T-helper 2 cell treated with Interferon-gamma antibody and Interleukin-4, amounts not matched to agents 100 ng/mL and 5 ng/mL, for 36 hours (primary cell): ENCODE measurements around the gene IL21. TPM values are rescaled to one million over a fixed set of nuclear protein-coding genes. Genes with fewer than 3 reads are reported as not detected.

Experiments used
- intact Hi-C: fragments of 100-400 bp; cut with micrococcal nuclease; formaldehyde crosslinking; loops from one replicate; pipeline ENCODE4 v1.15.1; 2023
- total RNA-seq: library from RNA; stranded (reverse); gene quantifications from 2 replicates; pipeline ENCODE4 v1.2.3, GENCODE V29; 2022

IL21 gene
- total RNA-seq: 0.50 and 0.66 TPM in 2 replicates

DNA sequence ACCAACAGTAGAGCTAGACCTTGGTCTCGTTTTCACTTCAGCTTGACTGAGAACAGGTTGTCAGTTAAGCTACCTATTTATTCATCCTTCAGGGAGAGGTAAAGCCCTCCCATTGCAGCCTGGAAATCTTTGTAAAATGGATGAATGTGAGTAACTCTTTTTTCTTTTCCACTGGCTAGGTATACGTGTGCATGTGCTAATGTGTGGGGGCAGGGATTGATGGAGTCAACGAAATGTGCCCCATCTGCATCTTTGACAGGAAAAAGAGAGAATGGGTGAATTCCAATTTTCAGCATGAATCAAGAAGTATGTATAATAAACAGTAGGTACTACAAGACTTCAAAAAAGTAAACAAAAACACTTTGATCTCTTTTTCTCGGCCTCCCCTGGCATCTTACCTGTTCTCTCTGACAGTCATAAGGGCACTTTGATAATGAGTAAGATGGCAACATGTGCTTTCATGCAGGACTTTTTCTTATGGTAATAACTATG, at the start of gene IL21:
TSS of gene IL21 (minus strand) at position 51 of the 492 bp plus-strand sequence. CDS start 55 bp downstream, outside the sequence.
- intact Hi-C loops: no loop called here

DNA sequence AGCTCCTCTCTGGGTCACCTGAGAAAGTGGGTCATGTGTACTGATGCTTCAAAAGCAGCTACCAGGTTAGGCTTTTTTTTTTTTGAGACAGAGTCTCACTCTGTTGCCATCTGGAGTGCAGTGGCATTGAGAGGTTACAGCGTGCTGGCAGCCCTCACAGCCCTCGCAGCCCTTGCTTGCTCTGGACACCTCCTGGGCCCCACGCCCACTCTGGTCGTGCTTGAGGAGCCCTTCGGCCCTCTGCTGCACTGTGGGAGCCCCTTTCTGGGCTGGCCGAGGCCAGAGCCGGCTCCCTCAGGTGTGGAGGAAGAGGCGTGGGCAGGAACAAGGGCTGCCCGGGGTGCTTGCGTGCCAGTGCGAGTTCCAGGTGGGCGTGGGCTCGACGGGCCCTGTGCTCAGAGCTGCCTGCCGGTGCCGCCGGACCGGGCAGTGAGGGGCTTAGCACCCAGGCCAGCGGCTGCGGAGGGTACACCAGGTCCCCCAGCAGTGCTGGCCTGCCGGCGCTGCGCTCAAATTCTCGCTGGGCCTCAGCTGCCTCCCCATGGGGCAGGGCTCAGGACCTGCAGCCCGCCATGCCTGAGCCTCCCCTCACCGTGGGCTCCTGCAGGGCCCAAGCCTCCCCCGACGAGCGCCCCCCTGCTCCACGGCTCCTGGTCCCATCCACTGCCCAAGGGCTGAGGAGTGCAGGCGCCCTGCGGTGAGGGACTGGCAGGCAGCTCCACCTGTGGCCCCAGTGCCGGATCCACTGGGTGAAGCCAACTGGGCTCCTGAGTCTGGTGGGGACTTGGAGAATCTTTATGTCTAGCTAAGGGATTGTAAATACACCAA, 49.3 kb upstream of the IL21 start:
- intact Hi-C loops: loop anchor here (5.0 kb wide), 1 partner anchor 32 kb away; no protein-coding TSS in a partner anchor

GRCh38 chr4:122668241-122668640, 47.4 kb upstream of the IL21 start:
- intact Hi-C loops: loop anchor here (5.0 kb wide), 1 partner anchor 34 kb away; no protein-coding TSS in a partner anchor

DNA sequence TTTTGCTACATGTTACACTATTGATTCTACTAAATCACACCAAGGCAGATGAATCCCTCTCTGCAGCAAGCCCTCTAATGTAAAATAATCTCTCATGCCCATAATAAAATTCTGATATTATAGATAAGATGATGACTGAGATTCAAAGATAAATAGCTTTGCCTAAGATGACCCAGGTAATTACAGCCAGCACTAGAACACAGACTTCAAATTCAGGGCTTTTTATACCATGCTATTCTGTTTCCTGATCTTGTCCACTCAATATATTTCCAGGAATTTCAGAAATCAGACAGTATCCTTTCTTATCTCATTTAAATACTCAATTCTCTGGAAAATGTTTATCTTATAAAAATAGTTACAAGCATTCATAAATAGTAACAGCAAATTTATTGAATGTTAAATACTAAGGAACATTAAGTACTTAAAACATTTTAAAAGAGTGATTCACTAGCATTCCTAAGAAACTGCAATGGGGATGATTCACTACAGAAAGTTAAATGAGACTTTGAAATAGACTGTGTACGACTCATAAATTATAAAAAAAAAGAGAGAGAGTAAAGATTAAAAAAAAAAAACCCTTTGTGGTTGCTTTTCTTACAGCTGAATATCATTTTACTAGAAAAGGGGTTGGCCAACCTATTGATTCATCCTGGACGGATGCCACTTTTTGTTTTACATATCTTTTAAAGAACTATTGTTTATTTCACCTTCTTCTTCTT, 45.8 kb upstream of the IL21 start:
- intact Hi-C loops: loop anchor here (1.0 to 5.0 kb wide), 3 partner anchors 8 to 36 kb away; no protein-coding TSS in a partner anchor

- intact Hi-C loops: loop anchor here (5.0 kb wide), 1 partner anchor 37 kb away; no protein-coding TSS in a partner anchor
Observed at GRCh38 chr4:122665161-122665929, 44.5 kb upstream of the IL21 start.

- intact Hi-C loops: loop anchor here (5.0 kb wide), 1 partner anchor 53 kb away; no protein-coding TSS in a partner anchor
Observed at GRCh38 chr4:122663814-122664610, 43.1 kb upstream of the IL21 start.

DNA sequence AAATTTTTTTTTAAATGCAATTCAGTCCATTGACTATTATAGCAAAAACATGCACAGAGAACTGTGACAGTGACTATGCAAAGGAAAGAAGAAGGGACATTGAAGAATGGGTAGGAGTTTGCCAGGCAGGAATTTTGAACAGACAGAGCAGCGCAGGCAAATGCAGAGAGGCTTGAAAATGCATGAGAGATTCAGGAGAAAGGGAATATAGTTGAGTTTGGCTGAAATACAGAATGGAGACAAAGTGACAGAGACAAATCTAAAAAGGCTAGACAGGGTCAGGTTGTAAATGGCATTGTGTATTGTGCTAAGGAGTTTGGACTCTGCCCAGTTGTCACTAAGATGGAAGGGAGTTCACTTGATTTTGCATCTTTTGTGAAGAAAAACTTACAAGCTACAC, 42.4 kb upstream of the IL21 start:
- intact Hi-C loops: loop anchor here (5.0 kb wide), 1 partner anchor 54 kb away; no protein-coding TSS in a partner anchor

- intact Hi-C loops: loop anchor here (5.0 kb wide), 1 partner anchor 55 kb away; no protein-coding TSS in a partner anchor
Observed at GRCh38 chr4:122662701-122663100, 41.8 kb upstream of the IL21 start.

DNA sequence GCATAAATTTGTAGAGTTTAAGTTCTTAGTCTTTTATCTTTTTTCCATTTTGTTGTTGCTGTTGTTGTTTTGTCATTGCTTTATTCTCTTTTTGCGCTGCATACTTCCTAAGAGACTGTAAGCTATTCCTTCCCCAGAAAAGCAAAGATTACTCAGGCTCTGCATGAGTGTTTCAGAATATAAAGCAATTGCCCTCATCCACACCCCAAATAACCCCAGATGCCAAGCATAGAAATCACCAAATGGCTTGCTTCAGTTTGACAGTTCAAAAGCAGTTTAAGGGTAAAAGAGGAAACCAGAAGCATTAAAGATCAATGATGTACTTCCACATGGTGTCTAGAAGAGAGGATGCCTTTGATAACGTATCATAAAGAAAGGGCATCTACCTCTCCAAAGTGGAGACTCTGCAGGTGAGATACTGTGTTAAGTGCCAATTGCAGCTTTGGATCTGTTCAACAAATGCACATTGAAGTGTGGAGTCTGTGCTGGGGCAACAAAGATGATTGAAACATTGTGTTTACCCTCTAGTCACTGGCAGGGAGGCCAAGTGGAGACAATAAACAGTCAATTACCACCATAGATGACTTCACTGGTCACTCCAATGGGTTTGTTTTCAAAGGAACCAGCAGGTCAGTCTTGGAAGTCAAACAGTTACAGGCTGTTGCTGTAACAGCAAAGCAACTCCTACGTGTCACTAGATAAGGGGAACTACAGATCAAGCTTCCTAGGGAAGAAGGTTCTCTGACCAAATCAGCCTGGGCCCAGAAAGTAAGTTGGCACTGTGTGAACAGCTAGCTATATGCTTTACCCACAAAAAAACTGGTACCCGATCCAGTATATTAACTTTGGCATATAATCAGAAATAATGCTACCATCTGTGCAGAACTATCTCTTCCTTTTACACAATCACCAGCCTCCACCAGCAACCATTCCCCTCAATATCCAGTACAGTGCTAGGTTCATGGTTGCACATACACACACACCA, 40.6 kb upstream of the IL21 start:
- intact Hi-C loops: loop anchor here (5.0 kb wide), 1 partner anchor 56 kb away; no protein-coding TSS in a partner anchor

DNA sequence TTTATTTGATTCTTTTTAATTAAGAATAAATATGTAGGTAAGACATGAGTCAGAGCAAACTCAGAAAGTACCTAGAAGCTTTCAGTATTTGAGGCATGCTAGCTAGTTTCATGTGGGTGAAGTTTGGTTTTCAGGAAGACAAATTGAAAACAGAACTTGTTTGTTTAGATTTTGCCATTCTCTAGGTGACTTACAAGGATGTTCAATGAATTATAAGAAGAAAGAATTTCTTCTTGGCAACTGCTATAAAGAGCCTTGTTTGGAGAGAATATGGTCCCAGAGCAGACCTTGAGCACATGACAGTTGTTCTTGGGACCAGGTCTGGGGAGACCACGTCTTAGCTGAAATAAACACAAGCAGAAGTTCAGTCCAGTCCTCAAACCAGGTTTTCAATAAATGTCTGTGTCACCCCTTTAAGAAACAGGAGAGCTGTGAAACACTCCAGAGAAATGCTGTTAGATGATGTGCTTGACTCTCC, 38.0 kb upstream of the IL21 start:
- intact Hi-C loops: loop anchor here (5.0 kb wide), 1 partner anchor 82 kb away; no protein-coding TSS in a partner anchor

- intact Hi-C loops: loop anchor here (5.0 kb wide), 1 partner anchor 81 kb away; no protein-coding TSS in a partner anchor
Observed at GRCh38 chr4:122658377-122658776, 37.5 kb upstream of the IL21 start.

GRCh38 chr4:122657553-122657952, 36.7 kb upstream of the IL21 start:
- intact Hi-C loops: loop anchor here (5.0 kb wide), 1 partner anchor 80 kb away; no protein-coding TSS in a partner anchor

DNA sequence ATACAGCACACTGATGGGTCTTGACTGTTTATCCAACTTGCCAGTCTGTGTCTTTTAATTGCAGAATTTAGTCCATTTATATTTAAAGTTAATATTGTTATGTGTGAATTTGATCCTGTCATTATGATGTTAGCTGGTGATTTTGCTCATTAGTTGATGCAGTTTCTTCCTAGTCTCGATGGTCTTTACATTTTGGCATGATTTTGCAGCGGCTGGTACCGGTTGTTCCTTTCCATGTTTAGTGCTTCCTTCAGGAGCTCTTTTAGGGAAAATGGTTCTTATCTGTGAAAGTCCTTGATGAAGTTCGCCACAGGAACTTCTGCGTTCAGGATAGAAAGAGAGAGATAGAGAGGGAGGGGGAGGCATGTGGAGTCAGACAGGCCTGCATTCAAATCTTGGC, 35.7 kb upstream of the IL21 start:
- intact Hi-C loops: loop anchor here (5.0 kb wide), 1 partner anchor 79 kb away; no protein-coding TSS in a partner anchor

DNA sequence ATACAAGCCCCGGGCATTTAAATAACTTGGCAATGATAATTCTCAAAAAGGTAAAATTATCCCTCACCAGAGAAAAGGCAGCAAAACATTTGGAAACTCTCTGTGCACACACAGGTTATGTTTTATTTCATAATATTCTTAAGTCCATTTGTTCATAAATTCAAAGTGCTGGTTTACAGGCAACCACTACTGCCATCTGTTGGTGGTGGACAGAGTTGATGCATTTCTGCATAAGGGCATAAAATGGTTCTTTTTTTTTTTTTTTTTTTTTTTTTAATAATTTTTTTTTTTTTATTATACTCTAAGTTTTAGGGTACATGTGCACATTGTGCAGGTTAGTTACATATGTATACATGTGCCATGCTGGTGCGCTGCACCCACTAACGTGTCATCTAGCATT, 31.5 kb upstream of the IL21 start:
- intact Hi-C loops: loop anchor here (5.0 kb wide), 1 partner anchor 50 kb away; no protein-coding TSS in a partner anchor

- intact Hi-C loops: loop anchor here (5.0 kb wide), 1 partner anchor 48 kb away; no protein-coding TSS in a partner anchor
Observed at GRCh38 chr4:122650148-122650547, 29.3 kb upstream of the IL21 start.

GRCh38 chr4:122647656-122648055, 26.8 kb upstream of the IL21 start:
- intact Hi-C loops: no loop called here

GRCh38 chr4:122643257-122643656, 22.4 kb upstream of the IL21 start:
- intact Hi-C loops: no loop called here

DNA sequence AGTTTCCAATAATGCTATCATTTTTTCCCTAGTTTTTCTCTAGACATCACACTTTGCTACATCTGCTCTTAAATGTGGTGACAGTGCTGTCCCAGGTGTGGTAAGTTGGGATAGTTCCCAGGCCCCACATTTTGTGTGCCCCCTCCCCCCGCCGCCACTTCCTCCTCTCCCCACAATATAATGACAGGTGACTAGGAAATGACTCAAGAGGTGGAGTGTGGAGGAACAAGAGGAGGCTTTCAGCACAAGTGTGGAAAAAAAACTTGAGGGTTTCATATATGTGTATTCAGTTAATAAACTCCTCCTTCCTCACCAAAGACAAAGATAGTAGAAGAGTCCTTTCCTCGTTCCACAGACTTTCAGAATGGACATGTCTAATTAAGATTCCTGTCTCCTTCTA, 18.3 kb upstream of the IL21 start:
- intact Hi-C loops: no loop called here
